NCI-H524 treated with DMSO at 0.1 percent for 48 hours (cell line): ENCODE data around the gene SERPINH1.

ENCODE experiments used
- DNase-seq: peaks from one replicate; lab custom pipeline; 2025; lab: John Stamatoyannopoulos, UW

SERPINH1 gene

GRCh38 chr11:75532200-75533048 lies 29.6 kb upstream of the SERPINH1 start:
- DNase-seq = no peak

- no peak for DNase-seq
Observed at GRCh38 chr11:75533896-75534258, 28.2 kb upstream of the SERPINH1 start.

GRCh38 chr11:75534259-75535069 lies 27.6 kb upstream of the SERPINH1 start:
- DNase-seq = no peak

GRCh38 chr11:75535071-75535470 lies 27.0 kb upstream of the SERPINH1 start:
- DNase-seq = no peak

GRCh38 chr11:75536786-75537641 lies 25.0 kb upstream of the SERPINH1 start:
- no peak for DNase-seq

- no peak for DNase-seq
Observed at GRCh38 chr11:75537740-75538139, 24.3 kb upstream of the SERPINH1 start.

- DNase-seq = no peak
Observed at GRCh38 chr11:75538150-75538942, 23.7 kb upstream of the SERPINH1 start.

- no peak for DNase-seq
Observed at GRCh38 chr11:75539459-75540334, 22.4 kb upstream of the SERPINH1 start.

GRCh38 chr11:75541193-75542087 lies 20.6 kb upstream of the SERPINH1 start:
- no peak for DNase-seq

GRCh38 chr11:75542088-75542438 lies 20.0 kb upstream of the SERPINH1 start:
- no peak for DNase-seq

GRCh38 chr11:75543806-75544205 lies 18.2 kb upstream of the SERPINH1 start:
- no peak for DNase-seq

- no peak for DNase-seq
Observed at GRCh38 chr11:75547177-75547576, 14.9 kb upstream of the SERPINH1 start.

- DNase-seq = no peak
Observed at GRCh38 chr11:75547617-75548058, 14.4 kb upstream of the SERPINH1 start.

- no peak for DNase-seq
Observed at GRCh38 chr11:75548595-75549272, 13.3 kb upstream of the SERPINH1 start.

- no peak for DNase-seq
Observed at GRCh38 chr11:75549370-75549958, 12.6 kb upstream of the SERPINH1 start.

- no peak for DNase-seq
Observed at GRCh38 chr11:75553182-75553581, 8.9 kb upstream of the SERPINH1 start.

GRCh38 chr11:75553889-75554257 lies 8.2 kb upstream of the SERPINH1 start:
- no peak for DNase-seq

- peak; percentile 37 for DNase-seq
Observed at GRCh38 chr11:75554258-75555022, 7.6 kb upstream of the SERPINH1 start.
